Measurements from ENCODE around the gene WSCD1. TPM values are rescaled to one million over a fixed set of nuclear protein-coding genes. Genes with fewer than 3 reads are reported as not detected.

WSCD1 gene
- polyA plus RNA-seq (2011; rRNA removed) (0.12 and 0.20 TPM in 2 replicates), polyA minus RNA-seq (2011; rRNA and poly(A)+ RNA removed) (0.14 and 0.26 TPM in 2 replicates)

- POLR2A ChIA-PET, result no interaction called here
Measured at GRCh38 chr17:6069539-6070429, at the start of gene WSCD1. WSCD1 (plus strand) TSS chr17:6070379; CDS start chr17:6080659, 10,280 bp downstream.

DNA sequence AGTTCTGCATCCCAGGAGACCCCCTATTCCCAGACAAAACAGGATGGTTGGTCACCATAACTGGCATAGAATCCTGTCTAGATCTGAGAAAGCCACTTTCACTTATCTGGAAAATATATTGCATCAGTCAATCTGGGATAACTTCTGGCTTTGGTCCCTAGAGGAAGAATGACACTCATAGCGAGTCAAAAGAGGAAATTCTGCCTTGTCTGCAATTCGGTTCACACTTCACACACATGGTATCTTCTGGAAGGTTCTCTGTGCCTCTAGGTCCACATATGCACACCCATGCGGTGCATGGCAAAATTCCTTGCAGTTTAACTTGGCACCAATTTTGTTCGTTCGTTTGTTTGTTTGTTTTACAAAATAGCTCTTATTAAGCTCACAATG lies 49.2 kb upstream of the WSCD1 start:
- Histone ChIP-seq H3K27ac (ENCODE audit: low read depth, low read length) (no peak overlapping the region), H3K4me3 (ENCODE audit: low read depth, low read length) (no peak overlapping the region), H3K9me3 (ENCODE audit: control insufficient read depth, insufficient read depth, low read length) (no peaks in the 10 kb centered on the region), H3K27me3 (ENCODE audit: control insufficient read depth, insufficient read depth, low read length) (no peaks in the 10 kb centered on the region)
- ChIA-PET POLR2A (interaction anchor here (0.5 kb wide), 1 partner anchor 167 kb away, joined by 3 read pairs; no protein-coding TSS in a partner anchor), CTCF (no interaction called here)
- DNase-seq (ENCODE audit: low read depth, low spot score), result no peak
- TF ChIP-seq, protein P1, sequence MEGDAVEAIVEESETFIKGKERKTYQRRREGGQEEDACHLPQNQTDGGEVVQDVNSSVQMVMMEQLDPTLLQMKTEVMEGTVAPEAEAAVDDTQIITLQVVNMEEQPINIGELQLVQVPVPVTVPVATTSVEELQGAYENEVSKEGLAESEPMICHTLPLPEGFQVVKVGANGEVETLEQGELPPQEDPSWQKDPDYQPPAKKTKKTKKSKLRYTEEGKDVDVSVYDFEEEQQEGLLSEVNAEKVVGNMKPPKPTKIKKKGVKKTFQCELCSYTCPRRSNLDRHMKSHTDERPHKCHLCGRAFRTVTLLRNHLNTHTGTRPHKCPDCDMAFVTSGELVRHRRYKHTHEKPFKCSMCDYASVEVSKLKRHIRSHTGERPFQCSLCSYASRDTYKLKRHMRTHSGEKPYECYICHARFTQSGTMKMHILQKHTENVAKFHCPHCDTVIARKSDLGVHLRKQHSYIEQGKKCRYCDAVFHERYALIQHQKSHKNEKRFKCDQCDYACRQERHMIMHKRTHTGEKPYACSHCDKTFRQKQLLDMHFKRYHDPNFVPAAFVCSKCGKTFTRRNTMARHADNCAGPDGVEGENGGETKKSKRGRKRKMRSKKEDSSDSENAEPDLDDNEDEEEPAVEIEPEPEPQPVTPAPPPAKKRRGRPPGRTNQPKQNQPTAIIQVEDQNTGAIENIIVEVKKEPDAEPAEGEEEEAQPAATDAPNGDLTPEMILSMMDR (IDR thresholded peaks at IDR 0.05; ENCODE audit: low read depth, low read length), result no peak

More at GRCh38 chr17:6069539-6070429, at the start of gene WSCD1:
- peaks cover 30% of the 10 kb centered on the region for H3K27me3 ChIP-seq (ENCODE audit: control insufficient read depth, insufficient read depth, low read length)
- no peak within 1 kb of the TSS for H3K27ac ChIP-seq (ENCODE audit: low read depth, low read length)
- no peak for DNase-seq (ENCODE audit: low read depth, low spot score)
- H3K9me3 ChIP-seq (ENCODE audit: control insufficient read depth, insufficient read depth, low read length), result no peaks in the 10 kb centered on the region; the same call in 1 of the 2 replicates
- CTCF ChIA-PET, result no interaction called here
- H3K4me3 ChIP-seq (ENCODE audit: low read depth, low read length), result 0 out of 2 replicates have a peak within 1 kb of the TSS, but pooled peaks have one; percentile 10
- TF ChIP-seq, protein P1 (IDR thresholded peaks at IDR 0.05; ENCODE audit: low read depth, low read length), result no peak

GRCh38 chr17:6021627-6022026 lies 48.6 kb upstream of the WSCD1 start:
- DNase-seq (ENCODE audit: low read depth, low spot score), result no peak
- ChIA-PET CTCF (no interaction called here), POLR2A (no interaction called here)
- Histone ChIP-seq H3K27ac (ENCODE audit: low read depth, low read length) (no peak overlapping the region), H3K27me3 (ENCODE audit: control insufficient read depth, insufficient read depth, low read length) (no peaks in the 10 kb centered on the region), H3K9me3 (ENCODE audit: control insufficient read depth, insufficient read depth, low read length) (no peaks in the 10 kb centered on the region; the same call in 1 of the 2 replicates), H3K4me3 (ENCODE audit: low read depth, low read length) (no peak overlapping the region)
- TF ChIP-seq, protein P1 (IDR thresholded peaks at IDR 0.05; ENCODE audit: low read depth, low read length), result no peak

DNA sequence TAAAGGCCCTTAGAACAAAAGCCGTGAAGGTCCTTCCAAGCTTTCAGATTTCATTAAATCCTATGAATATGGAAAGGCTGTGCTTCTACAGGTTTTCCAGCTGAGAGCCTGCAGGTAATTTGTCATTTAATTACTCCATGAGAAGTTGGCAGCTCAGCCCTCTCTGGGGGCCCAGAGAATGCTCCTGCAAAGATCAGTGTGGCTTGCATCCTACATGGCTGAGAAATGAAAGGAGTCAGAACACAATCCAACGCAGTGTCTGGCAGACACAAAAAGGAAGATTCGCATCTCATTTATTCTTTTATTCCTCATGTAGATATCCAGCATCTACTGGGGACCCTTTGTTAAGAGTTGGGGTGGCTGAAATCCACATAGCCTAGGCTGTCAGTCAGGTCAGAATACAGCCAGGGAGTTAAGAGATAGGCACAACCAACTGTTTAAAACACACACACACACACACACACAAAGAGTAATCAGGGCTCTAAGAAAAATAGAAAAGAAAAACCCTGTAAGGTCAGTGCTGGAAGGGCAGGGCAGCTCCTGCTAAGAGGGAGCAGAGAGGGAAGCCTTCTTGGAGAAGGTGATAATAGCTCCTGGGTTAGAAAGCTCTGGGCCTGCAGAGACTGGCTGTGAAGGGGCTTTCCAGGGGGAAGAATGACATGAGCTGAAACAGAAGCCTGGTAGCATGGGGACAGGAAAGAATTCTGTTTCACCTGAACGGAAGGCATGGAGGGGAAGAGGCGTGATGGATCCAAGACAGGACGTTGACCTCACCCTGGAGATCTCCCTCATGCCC lies 46.9 kb upstream of the WSCD1 start:
- no peak overlapping the region for H3K4me3 ChIP-seq (ENCODE audit: low read depth, low read length)
- DNase-seq (ENCODE audit: low read depth, low spot score), result no peak
- no peak overlapping the region for H3K27ac ChIP-seq (ENCODE audit: low read depth, low read length)
- H3K9me3 ChIP-seq (ENCODE audit: control insufficient read depth, insufficient read depth, low read length), result peaks cover 5% of the 10 kb centered on the region
- TF ChIP-seq, protein P1 (IDR thresholded peaks at IDR 0.05; ENCODE audit: low read depth, low read length), result no peak
- ChIA-PET CTCF (interaction anchor here (1.2 kb wide), 1 partner anchor 431 kb away, joined by 3 read pairs; no protein-coding TSS in a partner anchor), POLR2A (no interaction called here)
- H3K27me3 ChIP-seq (ENCODE audit: control insufficient read depth, insufficient read depth, low read length), result no peaks in the 10 kb centered on the region
